ENCODE measurements around the gene FOXB1. TPM values are rescaled to one million over a fixed set of nuclear protein-coding genes. Genes with fewer than 3 reads are reported as not detected.

FOXB1 gene
- total and polyA plus RNA-seq, 2 of the 13 experiments (the other 11 are each of a cell fraction or from before 2014, with no cell fraction given): not detected

- TF ChIP-seq RFX5 (IDR thresholded peaks at IDR 0.05; ENCODE audit: low read depth, low read length): no peak
- TF ChIP-seq CEBPZ (IDR thresholded peaks at IDR 0.05; ENCODE audit: low read length): no peak
- no peak for TF ChIP-seq ONECUT2 (CRISPR knock-in tag; IDR thresholded peaks at IDR 0.05)
- TF ChIP-seq ZNF770 (CRISPR knock-in tag; IDR thresholded peaks at IDR 0.05): no peak
- TF ChIP-seq ZUFSP (CRISPR knock-in tag; IDR thresholded peaks at IDR 0.05; ENCODE audit: borderline replicate concordance): no peak
- TF ChIP-seq U2AF1 (optimal IDR thresholded peaks at IDR 0.05; ENCODE audit: low read depth, low read length): no peak
- no peak for TF ChIP-seq HMGXB4 (CRISPR knock-in tag; IDR thresholded peaks at IDR 0.05; ENCODE audit: borderline replicate concordance in 1 of 2, low read depth in 1 of 2)
Observed at GRCh38 chr15:60047701-60048100, 43.6 kb downstream of the FOXB1 start (continued).
